ENCODE results near the gene CAMK1D. TPM values are rescaled to one million over a fixed set of nuclear protein-coding genes. Genes with fewer than 3 reads are reported as not detected.
"Not testable (repeated sequence)": the region's sequence is repeated elsewhere in the genome, so short reads cannot be mapped to it uniquely, and the experiment has no call there.

The CAMK1D gene
- total RNA-seq, 4 donors from 2014 or later, result 5.6 to 23.9 (median 7.4) TPM

DNA sequence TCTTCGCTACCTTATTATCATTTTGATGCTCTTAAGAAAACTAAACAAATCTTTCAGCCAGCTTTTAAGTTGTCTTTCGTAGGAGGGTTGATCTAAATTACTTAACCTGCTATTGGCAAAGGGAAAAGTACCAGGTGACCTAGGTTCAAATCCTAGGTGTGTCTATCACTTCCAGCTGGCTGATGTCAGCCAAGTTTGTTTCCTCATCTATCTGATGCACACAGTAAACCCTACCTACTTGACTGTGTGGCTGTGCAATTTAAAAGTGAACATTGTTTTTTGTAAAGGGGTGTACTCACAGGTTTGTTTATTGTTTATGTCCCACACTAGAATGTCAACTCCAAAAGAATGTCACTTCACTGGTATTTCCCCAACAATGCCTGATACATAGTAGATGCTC is 21.9 kb upstream of the CAMK1D start:
- H3K27ac ChIP-seq, result no peak overlapping the region
- no peaks in the 10 kb centered on the region for H3K4me1 ChIP-seq
- no peak for DNase-seq
- no peaks in the 10 kb centered on the region for H3K27me3 ChIP-seq
- no peaks in the 10 kb centered on the region for H3K36me3 ChIP-seq
- no peaks in the 10 kb centered on the region for H3K9me3 ChIP-seq
- TF ChIP-seq POLR2A (IDR thresholded peaks at IDR 0.05) (no peak), CTCF (IDR thresholded peaks at IDR 0.05) (no peak)
- no peak overlapping the region for H3K4me3 ChIP-seq

- H3K27ac ChIP-seq, H3K4me1 ChIP-seq, H3K36me3 ChIP-seq, DNase-seq, H3K4me3 ChIP-seq, H3K9me3 ChIP-seq, H3K27me3 ChIP-seq: not testable (repeated sequence)
These were observed 21.0 kb upstream of the CAMK1D start for GRCh38 chr10:12328312-12328711.

- no peak for TF ChIP-seq POLR2A (IDR thresholded peaks at IDR 0.05)
- TF ChIP-seq CTCF (IDR thresholded peaks at IDR 0.05), result no peak
- Histone ChIP-seq H3K27me3 (no peaks in the 10 kb centered on the region), H3K9me3 (no peaks in the 10 kb centered on the region), H3K27ac (peak overlapping the region in 2 of 4 donors; percentile 38 to 71), H3K4me1 (peaks cover 0 to 4% (median 0%) of the 10 kb centered on the region in 4 donors), H3K36me3 (no peaks in the 10 kb centered on the region), H3K4me3 (no peak overlapping the region)
- no peak for DNase-seq
These were observed 16.6 kb upstream of the CAMK1D start for GRCh38 chr10:12332572-12333379.

- peak overlapping the region in 3 of 4 donors; percentile 19 to 71 (median 38) for H3K27ac ChIP-seq
- no peaks in the 10 kb centered on the region for H3K27me3 ChIP-seq
- peaks cover 0 to 4% (median 0%) of the 10 kb centered on the region in 4 donors for H3K4me1 ChIP-seq
- peak in 2 of 3 donors; percentile 42 to 71 for DNase-seq
- H3K4me3 ChIP-seq, result no peak overlapping the region
- no peaks in the 10 kb centered on the region for H3K36me3 ChIP-seq
- no peaks in the 10 kb centered on the region for H3K9me3 ChIP-seq
- no peak for TF ChIP-seq POLR2A (IDR thresholded peaks at IDR 0.05)
- TF ChIP-seq CTCF (IDR thresholded peaks at IDR 0.05), result no peak
These were observed 15.8 kb upstream of the CAMK1D start for GRCh38 chr10:12333380-12334185.

DNA sequence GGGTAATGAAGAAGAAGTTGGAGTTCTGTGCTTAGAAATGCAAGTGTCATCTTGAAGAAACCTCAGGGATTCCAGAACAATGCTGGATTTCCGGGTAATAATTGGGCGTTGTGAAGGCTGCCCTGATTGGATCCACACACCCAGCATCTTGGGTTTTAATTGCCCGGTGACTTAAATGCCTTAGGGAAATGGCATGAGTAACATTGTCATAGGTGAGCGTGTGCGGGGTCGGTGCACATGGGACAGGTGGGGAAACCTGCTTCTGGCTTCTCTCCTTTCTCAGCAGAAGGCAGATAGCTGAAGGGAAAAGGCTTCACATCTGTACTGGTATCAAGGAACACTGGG is 15.2 kb upstream of the CAMK1D start:
- no peaks in the 10 kb centered on the region for H3K9me3 ChIP-seq
- no peak for DNase-seq
- H3K4me1 ChIP-seq, result peaks cover 0 to 4% (median 0%) of the 10 kb centered on the region in 4 donors
- no peak overlapping the region for H3K4me3 ChIP-seq
- H3K27ac ChIP-seq, result peak overlapping the region in 3 of 4 donors; percentile 19 to 71 (median 38)
- no peaks in the 10 kb centered on the region for H3K27me3 ChIP-seq
- TF ChIP-seq CTCF (IDR thresholded peaks at IDR 0.05), result no peak
- H3K36me3 ChIP-seq, result no peaks in the 10 kb centered on the region

GRCh38 chr10:12335169-12335568 is 14.2 kb upstream of the CAMK1D start:
- H3K9me3 ChIP-seq, H3K4me1 ChIP-seq, H3K36me3 ChIP-seq: not testable (repeated sequence)

More at GRCh38 chr10:12335169-12335568, 14.2 kb upstream of the CAMK1D start:
- H3K4me3 ChIP-seq, H3K27ac ChIP-seq, H3K27me3 ChIP-seq, DNase-seq: not testable (repeated sequence)
